Neural progenitor cell (in vitro differentiated cells): Measurements from ENCODE around the gene L3MBTL2. TPM values are rescaled to one million over a fixed set of nuclear protein-coding genes. Genes with fewer than 3 reads are reported as not detected.

Source experiments
- DNase-seq: peaks from one replicate; pipeline ENCODE4 v3.0.0-alpha.2; 2016; ENCODE audit warnings: low spot score
- H2AFZ ChIP-seq: fragments of 200-600 bp; sonication (generic); replicated peaks from 2 replicates; pipeline ENCODE4 v1.6.1; 2016; ENCODE audit warnings: antibody characterized with exemption
- H3F3A ChIP-seq: fragments of 200-600 bp; sonication (generic); 2 replicates; pipeline ENCODE4 v1.6.1; 2016; ENCODE audit warnings: antibody characterized with exemption, low read depth
- H3K27ac ChIP-seq: fragments of 200-600 bp; sonication (generic); 2 replicates; pipeline ENCODE4 v1.5.1; 2016; ENCODE audit warnings: mild to moderate bottlenecking
- H3K27me3 ChIP-seq: fragments of 200-600 bp; sonication (generic); 2 replicates; pipeline ENCODE4 v1.6.1; 2016; ENCODE audit warnings: mild to moderate bottlenecking, moderate library complexity
- H3K36me3 ChIP-seq: fragments of 200-600 bp; sonication (generic); 2 replicates; pipeline ENCODE4 v1.5.1; 2016
- H3K4me1 ChIP-seq: fragments of 200-600 bp; sonication (generic); 2 replicates; pipeline ENCODE4 v1.6.1; 2016; ENCODE audit warnings: mixed run types
- H3K4me2 ChIP-seq: fragments of 200-600 bp; sonication (generic); 2 replicates; pipeline ENCODE4 v1.6.1; 2016
- H3K4me3 ChIP-seq: fragments of 200-600 bp; sonication (generic); 2 replicates; pipeline ENCODE4 v1.5.1; 2016
- H3K79me2 ChIP-seq: fragments of 200-600 bp; sonication (generic); 2 replicates; pipeline ENCODE4 v1.6.1; 2016; ENCODE audit warnings: low read depth
- H3K9ac ChIP-seq: fragments of 200-600 bp; sonication (generic); 2 replicates; pipeline ENCODE4 v1.6.1; 2016
- H3K9me3 ChIP-seq: fragments of 200-600 bp; sonication (generic); 2 replicates; pipeline ENCODE4 v1.5.1; 2016; ENCODE audit warnings: low read depth
- H4K20me1 ChIP-seq: fragments of 200-600 bp; sonication (generic); 2 replicates; pipeline ENCODE4 v1.6.1; 2016; ENCODE audit warnings: low read depth
- H3K27ac Mint-ChIP-seq: 3 replicates; pipeline ENCODE4 v1.8.0; 2021; ENCODE audit warnings: mixed read lengths
- H3K27me3 Mint-ChIP-seq: 2 replicates; pipeline ENCODE4 v1.8.0; 2022; ENCODE audit warnings: low read depth, mild to moderate bottlenecking, inconsistent platforms, moderate library complexity, mixed read lengths; ENCODE audit not compliant: insufficient read depth
- H3K36me3 Mint-ChIP-seq: 3 replicates; pipeline ENCODE4 v1.8.0; 2021; ENCODE audit warnings: mixed read lengths
- H3K4me1 Mint-ChIP-seq: 3 replicates; pipeline ENCODE4 v1.8.0; 2021; ENCODE audit warnings: mixed read lengths
- H3K4me3 Mint-ChIP-seq: 3 replicates; pipeline ENCODE4 v1.8.0; 2021; ENCODE audit warnings: mild to moderate bottlenecking, moderate library complexity, mixed read lengths
- H3K9me3 Mint-ChIP-seq: 3 replicates; pipeline ENCODE4 v1.8.0; 2020; ENCODE audit warnings: mixed read lengths
- CTCF ChIP-seq: fragments of 200-600 bp; sonication (generic); IDR thresholded peaks from 2 replicates; pipeline ENCODE4 v1.5.1; 2017; ENCODE audit warnings: antibody characterized with exemption, mild to moderate bottlenecking
- EZH2 ChIP-seq: fragments of 200-600 bp; sonication (generic); IDR thresholded peaks from 2 replicates; pipeline ENCODE4 v1.6.1; 2017; ENCODE audit warnings: antibody characterized with exemption, mild to moderate bottlenecking, moderate library complexity
- EZH2phosphoT487 ChIP-seq: fragments of 200-600 bp; sonication (generic); IDR thresholded peaks from 2 replicates; pipeline ENCODE4 v1.6.1; 2017; ENCODE audit warnings: antibody characterized with exemption
- total RNA-seq: library from RNA; depleted of rRNA; stranded (reverse); fragments of >200 nt; gene quantifications from 2 replicates; pipeline ENCODE4 v1.2.3, GENCODE V29; 2015; ENCODE audit warnings: low replicate concordance

Gene L3MBTL2
- total RNA-seq, 1 donor from 2014 or later, result 14.4 TPM

GRCh38 chr22:41267958-41268357, 62.8 kb downstream of the L3MBTL2 start:
- Histone ChIP-seq H3K36me3 (no peaks in the 10 kb centered on the region), H4K20me1 (peaks cover 11% of the 10 kb centered on the region), H3F3A (no peaks in the 10 kb centered on the region), H3K27ac (no peak overlapping the region), H3K9ac (no peak overlapping the region), H3K27me3 (no peaks in the 10 kb centered on the region), H3K79me2 (no peaks in the 10 kb centered on the region), H3K4me3 (no peak overlapping the region), H3K4me1 (no peaks in the 10 kb centered on the region), H3K9me3 (no peaks in the 10 kb centered on the region), H2AFZ (no peak overlapping the region), H3K4me2 (no peak overlapping the region)
- no peak for TF ChIP-seq CTCF
- no peak for TF ChIP-seq EZH2phosphoT487
- Mint-ChIP-seq H3K27me3 (no peaks in the 10 kb centered on the region), H3K4me3 (no peak overlapping the region), H3K36me3 (peaks cover 33% of the 10 kb centered on the region), H3K4me1 (peaks cover 3% of the 10 kb centered on the region), H3K27ac (no peak overlapping the region), H3K9me3 (no peaks in the 10 kb centered on the region)
- DNase-seq, result no peak

GRCh38 chr22:41271787-41272186, 66.7 kb downstream of the L3MBTL2 start:
- peaks cover 30% of the 10 kb centered on the region for H3K36me3 Mint-ChIP-seq
- H3F3A ChIP-seq, result no peaks in the 10 kb centered on the region
- no peaks in the 10 kb centered on the region for H3K27me3 Mint-ChIP-seq
- H3K9me3 Mint-ChIP-seq, result no peaks in the 10 kb centered on the region
- no peak overlapping the region for H3K4me2 ChIP-seq
- H3K27ac Mint-ChIP-seq, result peak overlapping the region; percentile 53
- no peaks in the 10 kb centered on the region for H3K79me2 ChIP-seq
- no peaks in the 10 kb centered on the region for H3K9me3 ChIP-seq
- no peak overlapping the region for H3K4me3 Mint-ChIP-seq
- no peaks in the 10 kb centered on the region for H3K4me1 Mint-ChIP-seq
- DNase-seq, result no peak
- H3K27me3 ChIP-seq, result no peaks in the 10 kb centered on the region
- H3K27ac ChIP-seq, result no peak overlapping the region
- H3K9ac ChIP-seq, result no peak overlapping the region
- no peaks in the 10 kb centered on the region for H3K4me1 ChIP-seq
- no peak overlapping the region for H3K4me3 ChIP-seq
- H2AFZ ChIP-seq, result no peak overlapping the region
- peaks cover 7% of the 10 kb centered on the region for H4K20me1 ChIP-seq
- TF ChIP-seq EZH2 (no peak), EZH2phosphoT487 (no peak), CTCF (no peak)
- H3K36me3 ChIP-seq, result no peaks in the 10 kb centered on the region

- Histone ChIP-seq H3K27me3 (no peaks in the 10 kb centered on the region), H3K4me1 (no peaks in the 10 kb centered on the region), H4K20me1 (peaks cover 7% of the 10 kb centered on the region), H3K4me3 (no peak overlapping the region), H3K36me3 (peaks cover under 1% of the 10 kb centered on the region), H3K9ac (no peak overlapping the region), H3F3A (peaks cover under 1% of the 10 kb centered on the region), H3K4me2 (no peak overlapping the region), H3K9me3 (no peaks in the 10 kb centered on the region), H3K27ac (no peak overlapping the region), H3K79me2 (peaks cover 1% of the 10 kb centered on the region), H2AFZ (no peak overlapping the region)
- Mint-ChIP-seq H3K4me1 (no peaks in the 10 kb centered on the region), H3K36me3 (peaks cover 34% of the 10 kb centered on the region), H3K9me3 (no peaks in the 10 kb centered on the region), H3K27me3 (no peaks in the 10 kb centered on the region), H3K27ac (no peak overlapping the region), H3K4me3 (no peak overlapping the region)
- no peak for TF ChIP-seq EZH2phosphoT487
- TF ChIP-seq CTCF, result no peak
- no peak for TF ChIP-seq EZH2
- no peak for DNase-seq
These were observed 68.0 kb downstream of the L3MBTL2 start for GRCh38 chr22:41273128-41273527.
